Measurements from ENCODE around the gene PI4KA.
"Not testable (repeated sequence)": the region's sequence is repeated elsewhere in the genome, so short reads cannot be mapped to it uniquely, and the experiment has no call there.

Gene PI4KA

DNA sequence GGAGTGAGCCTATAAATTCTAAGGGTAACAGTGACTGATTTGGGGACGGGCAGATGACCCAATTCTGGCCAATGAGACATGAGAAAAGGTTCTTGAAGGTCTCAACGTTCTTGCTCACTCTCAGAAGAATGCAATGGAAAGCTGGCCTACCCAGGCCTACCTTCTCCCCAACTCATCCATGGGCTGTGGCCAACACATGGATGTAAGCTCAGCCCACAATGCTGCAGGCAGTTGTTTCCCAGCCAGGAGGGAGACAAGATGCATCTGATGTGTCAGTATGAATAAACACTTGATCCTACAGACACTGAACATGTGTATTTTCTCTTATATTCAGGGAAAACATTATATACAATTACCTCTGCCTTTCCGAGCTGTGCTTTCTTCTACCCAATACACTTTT, 24.4 kb downstream of the PI4KA start:
- H3K4me2 ChIP-seq, result no peak overlapping the region
- no peak overlapping the region for H2AFZ ChIP-seq (ENCODE audit: low read depth)
- H3K27ac ChIP-seq, result no peak overlapping the region
- peaks cover 16% of the 10 kb centered on the region for H3K4me1 ChIP-seq (ENCODE audit: low read depth, poor library complexity, severe bottlenecking)
- H3K79me2 ChIP-seq (ENCODE audit: insufficient read depth, low read depth), result peaks cover 9% of the 10 kb centered on the region
- H3K9ac ChIP-seq, result no peak overlapping the region
- TF ChIP-seq, protein P1, sequence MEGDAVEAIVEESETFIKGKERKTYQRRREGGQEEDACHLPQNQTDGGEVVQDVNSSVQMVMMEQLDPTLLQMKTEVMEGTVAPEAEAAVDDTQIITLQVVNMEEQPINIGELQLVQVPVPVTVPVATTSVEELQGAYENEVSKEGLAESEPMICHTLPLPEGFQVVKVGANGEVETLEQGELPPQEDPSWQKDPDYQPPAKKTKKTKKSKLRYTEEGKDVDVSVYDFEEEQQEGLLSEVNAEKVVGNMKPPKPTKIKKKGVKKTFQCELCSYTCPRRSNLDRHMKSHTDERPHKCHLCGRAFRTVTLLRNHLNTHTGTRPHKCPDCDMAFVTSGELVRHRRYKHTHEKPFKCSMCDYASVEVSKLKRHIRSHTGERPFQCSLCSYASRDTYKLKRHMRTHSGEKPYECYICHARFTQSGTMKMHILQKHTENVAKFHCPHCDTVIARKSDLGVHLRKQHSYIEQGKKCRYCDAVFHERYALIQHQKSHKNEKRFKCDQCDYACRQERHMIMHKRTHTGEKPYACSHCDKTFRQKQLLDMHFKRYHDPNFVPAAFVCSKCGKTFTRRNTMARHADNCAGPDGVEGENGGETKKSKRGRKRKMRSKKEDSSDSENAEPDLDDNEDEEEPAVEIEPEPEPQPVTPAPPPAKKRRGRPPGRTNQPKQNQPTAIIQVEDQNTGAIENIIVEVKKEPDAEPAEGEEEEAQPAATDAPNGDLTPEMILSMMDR (conservative IDR thresholded peaks at IDR 0.05; ENCODE audit: low read depth, low read length), result no peak
- no peaks in the 10 kb centered on the region for H3K27me3 ChIP-seq (ENCODE audit: insufficient read depth, low read depth)
- H3K4me3 ChIP-seq (IDR thresholded peaks at IDR 0.05; ENCODE audit: insufficient read depth, low read depth, low read length), result no peak overlapping the region
- H4K20me1 ChIP-seq (ENCODE audit: insufficient read depth), result no peaks in the 10 kb centered on the region
- no peaks in the 10 kb centered on the region; the same call in 1 of the 2 replicates for H3K36me3 ChIP-seq (ENCODE audit: insufficient read depth)

- no peak overlapping the region for H3K4me3 ChIP-seq (IDR thresholded peaks at IDR 0.05; ENCODE audit: insufficient read depth, low read depth, low read length)
- H3K36me3 ChIP-seq (ENCODE audit: insufficient read depth), result no peaks in the 10 kb centered on the region; the same call in 1 of the 2 replicates
- TF ChIP-seq, protein P1 (conservative IDR thresholded peaks at IDR 0.05; ENCODE audit: low read depth, low read length), result no peak
- no peaks in the 10 kb centered on the region for H4K20me1 ChIP-seq (ENCODE audit: insufficient read depth)
- H3K27me3 ChIP-seq (ENCODE audit: insufficient read depth, low read depth), result no peaks in the 10 kb centered on the region
- no peak overlapping the region for H3K9ac ChIP-seq
- H2AFZ ChIP-seq (ENCODE audit: low read depth), result no peak overlapping the region
- H3K4me1 ChIP-seq (ENCODE audit: low read depth, poor library complexity, severe bottlenecking), result peaks cover 16% of the 10 kb centered on the region
- H3K4me2 ChIP-seq, result no peak overlapping the region
- no peak overlapping the region for H3K27ac ChIP-seq
- peaks cover under 1% of the 10 kb centered on the region; the same call in 1 of the 2 replicates for H3K79me2 ChIP-seq (ENCODE audit: insufficient read depth, low read depth)
Observed at GRCh38 chr22:20833225-20833665, 25.4 kb downstream of the PI4KA start.

DNA sequence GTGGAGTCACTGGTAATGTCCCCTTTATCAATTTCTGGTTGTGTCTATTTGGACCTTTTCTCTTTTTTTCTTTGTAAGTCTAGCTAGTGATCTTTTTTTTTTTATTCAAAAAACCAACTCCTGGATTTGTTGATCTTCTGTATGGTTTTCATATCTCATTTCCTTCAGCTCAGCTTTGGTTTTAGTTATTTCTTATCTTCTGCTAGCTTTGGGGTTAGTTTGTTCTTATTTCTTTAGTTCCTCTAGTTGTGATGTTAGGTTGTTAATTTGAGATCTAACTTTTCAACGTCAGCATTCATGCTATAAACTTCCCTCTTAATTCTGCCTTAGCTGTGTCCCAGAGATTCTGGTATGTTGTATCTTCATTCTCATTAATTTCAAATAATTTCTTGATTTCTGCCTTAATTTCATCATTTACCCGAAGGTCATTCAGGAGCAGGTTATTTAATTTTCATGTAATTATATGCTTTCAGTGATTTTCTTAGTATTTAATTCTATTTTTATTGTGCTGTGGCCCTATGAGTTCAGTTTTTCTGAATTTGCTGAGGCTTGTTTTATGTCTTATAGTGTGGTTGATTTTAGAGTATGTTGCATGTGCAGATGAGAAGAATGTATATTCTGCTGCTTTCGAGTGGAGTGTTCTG, 29.0 kb downstream of the PI4KA start:
- Histone ChIP-seq H4K20me1 (ENCODE audit: insufficient read depth) (no peaks in the 10 kb centered on the region), H3K27me3 (ENCODE audit: insufficient read depth, low read depth) (no peaks in the 10 kb centered on the region), H3K27ac (no peak overlapping the region), H2AFZ (ENCODE audit: low read depth) (no peak overlapping the region), H3K9ac (no peak overlapping the region), H3K36me3 (ENCODE audit: insufficient read depth) (no peaks in the 10 kb centered on the region; the same call in 1 of the 2 replicates), H3K4me3 (IDR thresholded peaks at IDR 0.05; ENCODE audit: insufficient read depth, low read depth, low read length) (no peak overlapping the region), H3K79me2 (ENCODE audit: insufficient read depth, low read depth) (no peaks in the 10 kb centered on the region), H3K4me2 (no peak overlapping the region), H3K4me1 (ENCODE audit: low read depth, poor library complexity, severe bottlenecking) (no peaks in the 10 kb centered on the region)
- TF ChIP-seq, protein P1 (conservative IDR thresholded peaks at IDR 0.05; ENCODE audit: low read depth, low read length), result no peak

DNA sequence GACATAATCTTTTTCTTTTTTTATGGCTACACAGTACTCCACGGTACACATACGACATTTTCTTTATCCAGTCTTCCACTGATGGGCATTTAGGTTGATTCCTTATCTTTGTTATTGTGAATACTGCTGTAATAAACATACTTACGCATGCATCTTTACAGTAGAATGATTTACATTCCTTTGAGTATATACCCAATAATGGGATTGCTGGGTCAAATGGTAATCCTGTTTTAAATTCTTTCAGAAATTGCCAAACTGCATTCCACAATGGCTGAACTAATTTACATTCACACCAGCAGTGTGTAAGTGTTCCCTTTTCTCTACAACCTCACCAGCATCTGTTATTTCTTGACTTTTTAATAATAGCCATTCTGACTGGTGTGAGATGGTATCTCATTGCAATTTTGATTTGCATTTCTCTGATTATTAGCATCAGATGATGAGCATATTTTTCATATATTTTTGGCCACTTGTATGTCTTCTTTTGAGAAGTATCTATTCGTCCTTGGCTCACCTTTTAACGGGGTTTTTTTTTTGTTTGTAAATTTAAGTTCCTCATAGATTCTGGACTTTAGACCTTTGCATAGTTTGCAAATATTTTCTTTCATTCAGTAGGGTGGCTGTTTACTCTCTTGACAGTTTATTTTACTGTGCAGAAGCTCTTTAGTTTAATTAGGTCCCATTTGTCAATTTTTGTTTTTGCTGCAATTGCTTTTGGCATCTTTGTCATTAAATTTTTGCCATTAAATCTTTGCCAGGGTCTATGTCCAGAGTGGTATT, 32.0 kb downstream of the PI4KA start:
- not testable (repeated sequence) for H3K36me3 ChIP-seq (ENCODE audit: insufficient read depth); H3K9ac ChIP-seq; H2AFZ ChIP-seq (ENCODE audit: low read depth); H3K79me2 ChIP-seq (ENCODE audit: insufficient read depth, low read depth); H3K27me3 ChIP-seq (ENCODE audit: insufficient read depth, low read depth); H3K27ac ChIP-seq; H4K20me1 ChIP-seq (ENCODE audit: insufficient read depth); H3K4me2 ChIP-seq; H3K4me1 ChIP-seq (ENCODE audit: low read depth, poor library complexity, severe bottlenecking); H3K4me3 ChIP-seq (IDR thresholded peaks at IDR 0.05; ENCODE audit: insufficient read depth, low read depth, low read length)

DNA sequence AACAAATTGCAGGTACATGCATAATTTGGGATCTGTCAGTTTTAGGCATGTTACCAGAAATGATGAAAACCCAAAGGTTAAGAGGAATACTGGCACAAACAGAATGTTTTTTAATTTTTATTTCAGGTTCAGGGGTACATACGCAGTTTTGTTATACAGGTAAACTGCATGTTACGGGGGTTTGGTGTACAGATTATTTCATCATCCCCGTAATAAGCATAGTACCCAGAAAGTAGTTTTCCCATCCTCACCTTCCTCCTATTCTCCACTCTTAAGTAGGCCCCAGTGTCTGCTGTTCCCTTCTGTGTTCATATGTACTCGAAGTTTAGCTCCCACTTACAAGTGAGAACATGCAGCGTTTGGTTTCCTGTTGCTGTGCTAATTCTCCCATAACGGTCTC, 33.0 kb downstream of the PI4KA start:
- Histone ChIP-seq H3K4me3 (IDR thresholded peaks at IDR 0.05; ENCODE audit: insufficient read depth, low read depth, low read length) (no peak overlapping the region), H3K79me2 (ENCODE audit: insufficient read depth, low read depth) (no peaks in the 10 kb centered on the region), H3K27ac (no peak overlapping the region), H3K9ac (no peak overlapping the region), H4K20me1 (ENCODE audit: insufficient read depth) (no peaks in the 10 kb centered on the region), H2AFZ (ENCODE audit: low read depth) (no peak overlapping the region), H3K27me3 (ENCODE audit: insufficient read depth, low read depth) (no peaks in the 10 kb centered on the region), H3K36me3 (ENCODE audit: insufficient read depth) (no peaks in the 10 kb centered on the region; the same call in 1 of the 2 replicates), H3K4me2 (no peak overlapping the region), H3K4me1 (ENCODE audit: low read depth, poor library complexity, severe bottlenecking) (no peaks in the 10 kb centered on the region)
- TF ChIP-seq, protein P1 (conservative IDR thresholded peaks at IDR 0.05; ENCODE audit: low read depth, low read length), result no peak

DNA sequence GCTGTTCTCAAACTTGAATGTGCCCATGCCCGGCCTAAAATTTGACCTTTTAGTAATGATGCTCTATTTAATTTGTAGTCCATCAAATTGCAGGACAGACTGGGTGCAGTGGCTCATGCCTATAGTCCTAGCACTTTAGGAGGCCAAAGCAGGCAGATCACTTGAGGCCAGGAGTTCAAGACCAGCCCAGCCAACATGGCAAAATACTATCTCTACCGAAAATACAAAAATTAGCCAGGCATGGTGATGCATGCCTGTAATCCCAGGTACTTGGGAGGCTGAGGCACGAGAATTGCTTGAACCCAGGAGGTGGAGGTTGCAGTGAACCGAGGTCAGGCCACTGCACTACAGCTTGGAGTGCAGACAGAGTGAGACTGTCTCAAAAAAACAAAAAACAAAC, 33.4 kb downstream of the PI4KA start:
- not testable (repeated sequence) for H3K27me3 ChIP-seq (ENCODE audit: insufficient read depth, low read depth); H3K4me3 ChIP-seq (IDR thresholded peaks at IDR 0.05; ENCODE audit: insufficient read depth, low read depth, low read length); H3K4me1 ChIP-seq (ENCODE audit: low read depth, poor library complexity, severe bottlenecking); H3K79me2 ChIP-seq (ENCODE audit: insufficient read depth, low read depth); H4K20me1 ChIP-seq (ENCODE audit: insufficient read depth); H3K9ac ChIP-seq; H3K36me3 ChIP-seq (ENCODE audit: insufficient read depth); H2AFZ ChIP-seq (ENCODE audit: low read depth); H3K27ac ChIP-seq; H3K4me2 ChIP-seq

All from KMS-11 (cell line).